Tongue (tissue), 2 donors: Measurements from ENCODE around the gene TMEM263. TPM values are rescaled to one million over a fixed set of nuclear protein-coding genes. Genes with fewer than 3 reads are reported as not detected.
A peak's percentile ranks its signal among the peaks of the same experiment; 100 is the strongest.
"Not testable (repeated sequence)": the region's sequence is repeated elsewhere in the genome, so short reads cannot be mapped to it uniquely, and the experiment has no call there.

Experiments
- DNase-seq: peaks from one replicate; pipeline ENCODE4 v3.0.0-alpha.2; 2015
- total RNA-seq: library from RNA; depleted of rRNA; stranded (reverse); fragments of >200 nt; gene quantifications from one replicate; pipeline ENCODE4 v1.2.3, GENCODE V29; 2014

TMEM263 gene
- total RNA-seq, 1 donor from 2014 or later, result 76.6 TPM

DNA sequence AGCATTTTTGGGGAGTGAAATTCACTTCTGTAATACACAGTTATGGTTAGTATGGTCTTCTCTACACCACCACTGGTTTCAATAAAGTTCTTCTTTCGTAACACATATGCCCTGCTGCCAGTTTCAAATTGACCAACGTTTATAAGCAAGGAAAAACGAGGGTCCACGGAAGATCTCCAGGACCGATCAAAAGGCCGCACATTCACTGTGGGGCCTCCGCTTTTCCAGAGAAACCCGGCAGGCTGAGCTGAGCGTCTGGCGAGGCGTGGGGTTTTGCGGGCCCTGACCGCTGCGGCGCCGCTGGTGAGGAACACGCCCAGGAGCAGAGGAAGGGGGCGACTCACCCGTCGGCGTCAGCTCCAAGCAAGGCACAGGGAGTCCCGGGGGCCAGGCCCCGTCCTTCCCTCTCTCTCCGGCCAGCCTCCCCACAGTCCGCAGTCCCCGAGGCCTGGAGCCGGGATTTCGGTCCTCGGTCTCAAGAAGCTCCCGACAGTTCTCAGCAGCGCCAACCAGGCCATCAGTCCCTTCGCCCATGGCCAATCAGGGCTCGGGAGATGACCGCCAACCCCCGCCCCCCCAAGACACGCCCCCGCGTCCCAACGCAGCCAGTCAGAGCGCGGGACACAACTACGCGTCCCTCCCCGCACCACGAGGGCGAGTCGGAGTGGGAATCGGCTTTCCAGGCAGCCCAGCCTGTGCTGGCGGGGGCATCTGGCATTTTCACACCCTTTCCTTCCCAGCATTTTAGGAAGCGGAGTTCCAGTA lies 31.1 kb downstream of the TMEM263 start, which contains the start of gene MTERF2:
Gene MTERF2, minus strand, starts transcription at position 522 of the 765 bp plus-strand sequence. CDS start 8,432 bp downstream, outside the sequence.
- DNase-seq, result peak; percentile 98

DNA sequence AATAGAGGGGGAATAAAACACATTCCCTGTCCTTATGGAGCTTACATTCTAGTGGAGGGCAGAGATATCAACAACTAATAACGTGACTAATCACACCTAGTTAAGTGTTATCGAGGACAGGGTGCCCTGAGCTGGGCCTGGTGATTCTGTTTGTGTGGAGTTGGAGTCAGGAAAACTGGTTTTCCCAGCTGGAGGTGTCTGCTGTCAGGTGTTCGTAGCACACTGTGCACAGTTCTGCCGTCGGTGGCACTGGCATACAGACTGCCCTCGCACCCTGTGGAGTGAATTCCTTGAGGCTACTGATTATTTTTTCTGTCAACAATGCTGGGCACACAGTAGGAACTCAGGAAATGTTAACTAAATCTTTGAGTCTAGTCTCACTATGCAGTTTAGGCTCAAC lies 32.1 kb downstream of the TMEM263 start:
- no peak for DNase-seq

DNA sequence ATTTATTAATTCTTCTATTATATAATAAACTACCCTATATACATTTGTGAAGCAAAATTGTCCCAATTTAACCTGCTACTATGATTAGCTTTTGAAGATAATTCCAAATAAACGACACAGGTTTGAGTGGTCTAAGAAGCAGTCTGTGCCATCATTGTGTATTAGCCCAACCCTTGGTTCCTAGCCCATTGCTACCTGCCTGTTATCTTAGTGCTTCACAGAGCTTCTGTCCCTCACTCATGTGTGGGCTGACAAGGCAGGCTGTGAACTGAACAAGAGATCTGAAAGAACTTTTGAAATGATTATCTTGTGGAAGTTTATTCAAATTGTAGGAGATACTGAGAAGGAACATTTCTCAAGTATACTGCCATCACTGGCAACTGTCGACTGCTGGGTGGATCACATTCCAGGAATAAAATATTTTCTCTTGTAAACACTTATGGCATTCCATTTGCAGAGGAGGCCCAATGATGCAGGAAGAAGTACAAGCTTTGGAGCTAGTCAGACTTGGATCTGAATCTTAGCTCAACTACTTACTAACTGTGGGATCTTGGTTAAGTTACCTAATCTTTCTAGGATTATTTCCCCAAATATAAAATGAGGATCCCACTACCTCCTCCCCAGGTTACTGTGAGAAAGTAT lies 39.0 kb downstream of the TMEM263 start:
- no peak for DNase-seq

DNA sequence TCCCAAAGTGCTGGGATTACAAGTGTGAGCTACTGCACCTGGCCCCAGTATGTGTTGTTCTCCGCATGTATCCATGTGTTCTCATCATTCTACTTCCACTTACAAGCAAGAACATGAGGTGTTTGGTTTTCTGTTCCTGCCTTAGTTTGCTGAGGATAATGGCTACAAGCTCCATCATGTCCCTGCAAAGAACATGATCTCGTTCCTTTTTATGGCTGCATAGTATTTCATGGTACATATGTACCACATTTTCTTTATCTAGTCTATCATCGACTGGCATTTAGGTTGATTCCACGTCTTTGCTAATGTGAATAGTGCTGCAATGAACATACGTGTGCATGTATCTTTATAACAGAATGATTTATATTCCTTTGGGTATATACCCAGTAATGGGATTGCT lies 40.4 kb downstream of the TMEM263 start:
- not testable (repeated sequence) for DNase-seq

DNA sequence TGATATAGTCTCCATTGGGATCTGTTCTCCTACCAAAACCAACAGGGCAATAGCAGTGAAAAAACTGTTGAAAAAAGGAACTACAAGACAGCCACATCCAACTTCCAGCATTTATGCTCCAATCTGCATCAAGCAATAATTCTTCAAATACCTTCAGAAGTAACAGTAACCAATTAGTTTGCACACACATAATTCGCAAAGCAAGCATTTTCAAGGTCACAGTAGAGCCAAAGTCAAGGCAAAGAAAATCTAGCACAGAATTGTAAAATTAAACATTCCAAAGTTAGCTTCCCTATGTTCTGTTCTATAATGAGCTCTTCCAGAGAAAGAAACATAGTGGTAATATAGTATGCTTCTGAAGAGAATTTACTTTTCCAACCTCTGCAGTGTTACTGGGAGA lies 42.2 kb downstream of the TMEM263 start:
- no peak for DNase-seq

DNA sequence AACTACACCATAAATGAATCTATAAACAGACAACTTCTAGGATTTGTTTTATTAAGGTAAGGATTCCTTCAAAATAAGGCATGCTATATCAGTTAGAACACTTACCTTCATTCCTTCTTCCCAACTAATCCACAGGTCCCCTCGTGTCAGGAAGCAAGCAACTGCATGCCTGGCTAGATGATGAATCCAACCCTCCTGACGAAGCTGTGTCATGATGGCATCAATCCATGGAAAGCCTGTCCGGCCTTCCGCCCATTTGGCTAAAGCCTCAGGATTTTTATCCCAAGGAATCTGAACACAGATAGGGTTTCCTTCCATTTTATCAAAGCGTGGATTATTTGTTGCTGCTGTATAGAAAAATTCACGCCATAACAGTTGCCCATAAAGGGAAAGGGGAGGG lies 43.7 kb downstream of the TMEM263 start:
- DNase-seq, result no peak

DNA sequence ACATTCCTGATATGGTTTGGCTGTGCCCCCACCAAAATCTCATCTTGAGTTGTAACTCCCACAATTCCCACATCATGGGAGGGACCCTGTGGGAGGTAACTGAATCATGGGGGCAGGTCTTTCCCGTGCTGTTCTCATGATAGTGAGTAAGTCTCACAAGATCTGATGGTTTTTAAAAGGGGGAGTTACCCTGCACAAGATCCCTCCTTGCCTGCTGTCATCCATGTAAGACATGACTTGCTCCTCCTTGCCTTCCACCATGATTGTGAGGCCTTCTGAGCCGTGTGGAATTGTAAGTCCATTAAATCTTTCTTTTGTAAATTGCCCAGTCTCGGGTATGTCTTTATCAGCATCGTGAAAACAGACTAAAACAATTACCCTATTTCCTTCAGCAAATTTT lies 47.0 kb downstream of the TMEM263 start:
- DNase-seq, result not testable (repeated sequence)

DNA sequence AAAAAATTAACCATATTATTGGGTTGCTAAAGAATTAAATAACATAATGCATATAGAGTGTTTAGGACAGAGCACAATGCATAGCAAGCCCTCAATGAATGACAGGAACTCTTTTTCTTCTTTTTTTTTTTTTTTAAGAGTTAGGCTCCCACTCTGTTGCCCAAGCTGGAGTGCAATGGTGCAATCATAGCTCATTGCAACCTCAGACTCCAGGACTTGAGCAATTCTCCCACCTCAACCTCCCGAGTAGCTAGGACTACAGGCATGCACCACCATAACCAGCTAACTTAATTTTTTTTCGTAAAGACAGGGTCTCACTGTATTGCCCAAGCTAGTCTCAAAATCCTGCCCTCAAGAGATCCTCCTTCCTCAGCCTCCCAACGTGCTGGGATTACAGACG lies 51.7 kb downstream of the TMEM263 start:
- no peak for DNase-seq

DNA sequence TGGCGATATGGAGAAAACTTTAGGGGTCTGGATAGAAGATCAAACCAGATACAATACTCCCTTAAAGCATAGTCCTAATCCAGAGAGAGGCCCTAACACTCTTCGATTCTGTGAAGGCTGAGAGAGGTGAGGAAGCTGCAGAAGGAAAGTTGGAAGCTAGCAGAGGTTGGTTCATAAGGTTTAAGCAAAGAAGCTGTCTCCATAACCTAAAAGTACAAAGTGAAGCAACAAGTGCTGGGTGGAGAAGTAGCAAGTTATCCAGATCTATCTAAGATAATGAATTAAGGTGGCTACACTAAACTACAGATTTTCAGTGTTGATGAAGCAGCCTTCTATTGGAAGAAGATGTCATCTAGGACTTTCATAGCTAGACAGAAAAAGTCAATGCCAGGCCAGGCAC lies 55.8 kb downstream of the TMEM263 start:
- no peak for DNase-seq

DNA sequence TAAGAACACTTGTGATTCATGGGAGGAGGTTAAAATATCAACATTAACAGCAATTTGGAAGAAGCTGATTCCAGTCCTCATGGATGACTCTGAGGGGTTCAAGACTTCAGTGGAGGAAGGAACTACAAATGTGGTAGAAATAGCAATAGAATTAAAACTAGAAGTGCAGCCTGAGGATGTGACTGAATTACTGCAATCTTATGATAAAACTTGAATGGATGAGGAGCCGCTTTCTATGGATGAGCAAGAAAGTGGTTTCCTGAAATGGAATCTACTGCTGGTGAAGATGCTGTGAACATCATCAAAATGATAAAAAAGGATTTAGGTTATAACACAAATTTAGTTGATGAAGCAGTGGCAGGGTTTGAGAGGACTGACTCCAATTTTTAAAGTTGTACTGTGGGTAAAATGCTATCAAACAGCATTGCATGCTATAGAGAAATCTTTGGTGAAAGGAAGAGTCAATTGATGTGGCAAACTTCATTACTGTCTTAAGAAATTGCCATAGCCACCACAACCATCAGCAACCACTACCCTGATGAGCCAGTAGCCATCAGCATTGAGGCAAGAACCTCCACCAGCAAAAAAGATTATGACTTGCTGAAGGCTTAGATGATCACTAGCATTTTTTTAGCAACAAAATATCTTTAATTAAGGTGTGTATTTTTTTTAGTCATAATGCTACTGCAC lies 57.2 kb downstream of the TMEM263 start:
- DNase-seq, result no peak

DNA sequence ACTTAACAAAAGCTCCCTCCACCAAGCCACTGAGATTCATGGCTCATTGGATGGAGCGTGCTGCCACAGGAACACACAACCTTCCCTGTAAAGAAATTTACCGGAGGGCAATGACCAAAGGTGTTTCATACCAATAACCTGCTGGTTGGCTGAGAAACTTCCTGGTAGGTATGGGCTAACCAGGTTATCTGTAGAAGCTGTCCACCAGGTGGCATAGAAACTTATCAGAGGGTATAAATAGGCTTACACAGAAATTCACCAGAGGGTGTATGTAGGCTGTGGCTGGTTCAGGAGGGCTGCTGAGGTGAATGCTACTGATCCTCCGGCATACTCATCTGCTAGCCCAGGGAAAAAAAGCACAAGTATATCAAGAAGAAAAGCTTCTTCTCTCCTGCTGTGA lies 58.3 kb downstream of the TMEM263 start:
- DNase-seq, result no peak

DNA sequence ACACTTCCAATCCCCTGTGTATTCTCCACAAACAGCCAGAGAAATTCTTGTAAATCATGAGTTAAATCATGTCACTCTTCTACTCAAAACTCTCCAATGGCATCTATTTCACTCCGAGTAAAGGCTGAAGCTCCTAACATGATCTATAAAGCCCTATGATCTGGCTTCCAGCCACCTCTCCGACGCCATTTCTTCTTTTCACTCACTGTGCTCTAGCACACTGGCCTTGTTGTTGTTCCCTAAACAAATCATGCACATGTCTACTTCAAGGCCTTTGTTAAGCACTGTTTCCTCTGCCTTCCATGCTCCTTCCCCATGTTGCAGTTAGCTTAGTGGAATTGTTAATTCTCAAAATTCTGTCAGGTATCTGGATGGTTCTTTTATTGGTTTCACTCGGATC lies 61.3 kb downstream of the TMEM263 start:
- no peak for DNase-seq

DNA sequence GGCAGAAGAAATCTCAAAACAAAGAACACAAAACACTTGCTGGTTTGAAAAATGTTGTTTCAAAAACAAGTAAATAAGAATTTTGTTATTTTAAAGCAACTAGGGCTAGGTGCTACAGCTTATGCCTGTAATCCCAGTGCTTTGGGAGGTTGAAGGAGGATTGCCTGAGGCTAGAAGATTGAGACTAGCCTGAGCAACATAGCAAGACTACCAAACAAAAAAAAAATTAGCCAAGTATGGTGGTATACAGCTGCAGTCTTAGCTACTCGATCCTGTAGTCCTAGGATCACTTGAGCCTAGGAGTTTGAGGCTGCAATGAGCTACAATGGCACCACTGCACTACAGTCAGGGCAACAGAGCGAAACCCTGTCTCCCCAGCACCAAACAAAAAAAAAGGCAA lies 63.8 kb downstream of the TMEM263 start:
- DNase-seq, result no peak

Other genes starting within 250 kb of the TMEM263 start
- 25.4 TPM for gene RIC8B, start 181.2 kb upstream of the TMEM263 start, total RNA-seq
- 55.3 TPM for gene MTERF2, start 31.2 kb downstream of the TMEM263 start, total RNA-seq
- 37.2 TPM for gene CRY1, start 137.6 kb downstream of the TMEM263 start, total RNA-seq